ENCODE measurements around the gene OR56B1.
A peak's percentile ranks its signal among the peaks of the same experiment; 100 is the strongest.
"Not testable (repeated sequence)": the region's sequence is repeated elsewhere in the genome, so short reads cannot be mapped to it uniquely, and the experiment has no call there.

The OR56B1 gene

GRCh38 chr11:5736396-5736795 is at the start of gene OR56B1:
OR56B1 (plus strand) TSS chr11:5736448; CDS start chr11:5736517, 69 bp downstream.
- DNase-seq (ENCODE audit: low read depth in 2 of 2), result no peak

- DNase-seq (ENCODE audit: low read depth in 2 of 2), result no peak
These were observed 47.8 kb upstream of the OR56B1 start for GRCh38 chr11:5688482-5688881.

DNA sequence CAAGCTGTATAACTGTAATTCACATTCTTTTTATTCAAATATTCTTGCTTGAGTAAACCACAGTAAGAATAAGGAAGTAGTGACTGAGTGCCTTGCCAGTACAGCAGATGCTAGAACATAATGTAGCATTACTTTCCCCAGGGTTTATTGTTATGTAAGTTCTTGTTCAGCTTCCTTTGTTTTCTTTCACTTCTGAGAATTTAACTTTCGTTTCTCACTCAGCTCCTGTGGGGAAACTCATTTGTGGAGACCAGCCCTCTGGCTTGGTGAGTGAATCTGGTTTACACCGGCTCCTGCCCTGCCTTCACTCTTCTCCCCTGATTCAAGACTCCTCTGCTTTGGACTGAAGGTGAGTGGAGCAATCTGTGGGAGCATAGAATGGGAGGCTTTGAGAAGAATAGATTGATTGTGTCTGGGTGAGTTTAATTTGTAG is 46.7 kb upstream of the OR56B1 start, which contains the start of gene TRIM22:
Gene TRIM22 (plus strand): TSS at position 240 of the 433 bp plus-strand sequence. CDS start 6,443 bp downstream, outside the sequence.
- DNase-seq (ENCODE audit: low read depth in 2 of 2), result peak; percentile 21 to 25

GRCh38 chr11:5690216-5690615 is 46.0 kb upstream of the OR56B1 start:
- no peak for DNase-seq (ENCODE audit: low read depth in 2 of 2)

- no peak for DNase-seq (ENCODE audit: low read depth in 2 of 2)
These were observed 45.5 kb upstream of the OR56B1 start for GRCh38 chr11:5690736-5691135.

- not testable (repeated sequence) for DNase-seq (ENCODE audit: low read depth in 2 of 2)
These were observed 44.8 kb upstream of the OR56B1 start for GRCh38 chr11:5691238-5691963.

DNA sequence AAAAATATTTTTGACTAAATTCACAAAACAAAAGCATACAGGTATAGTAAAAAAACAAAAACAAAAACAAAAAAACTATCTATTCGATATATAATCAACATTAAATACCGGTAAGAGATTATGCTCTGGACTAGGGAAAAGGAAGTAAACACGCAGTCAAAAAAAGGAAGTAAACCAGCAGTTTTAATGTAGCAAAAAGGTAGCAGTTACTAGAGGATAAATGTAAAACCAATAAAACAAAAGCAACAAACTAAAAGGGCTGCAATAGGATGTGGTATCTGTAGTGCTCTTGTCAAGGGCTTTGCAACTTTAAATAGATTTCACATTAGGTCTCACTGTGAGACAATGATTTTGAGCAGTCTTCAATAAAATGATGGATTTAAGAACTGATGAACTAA is 44.3 kb upstream of the OR56B1 start:
- no peak for DNase-seq (ENCODE audit: low read depth in 2 of 2)

- DNase-seq (ENCODE audit: low read depth in 2 of 2), result no peak
These were observed 41.6 kb upstream of the OR56B1 start for GRCh38 chr11:5694642-5695041.

DNA sequence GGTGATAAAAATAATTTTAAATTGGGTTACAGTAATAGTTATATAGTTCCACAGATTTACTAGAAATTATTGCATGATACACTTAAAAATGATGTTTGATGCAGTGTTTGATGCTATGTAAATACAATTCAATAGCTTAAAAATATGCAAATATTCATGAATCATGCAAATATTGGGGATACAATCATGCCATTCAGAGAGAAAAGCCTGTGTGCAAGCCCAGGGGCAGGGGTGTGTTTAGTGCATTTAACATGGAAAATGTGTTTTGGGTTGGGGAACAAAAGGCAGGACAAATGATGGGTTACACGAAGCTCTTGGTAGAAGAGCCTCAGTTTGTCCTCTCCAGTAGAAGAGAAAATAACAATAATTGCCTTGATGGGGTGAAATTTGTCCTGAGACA is 40.7 kb upstream of the OR56B1 start:
- DNase-seq (ENCODE audit: low read depth in 2 of 2), result no peak

DNA sequence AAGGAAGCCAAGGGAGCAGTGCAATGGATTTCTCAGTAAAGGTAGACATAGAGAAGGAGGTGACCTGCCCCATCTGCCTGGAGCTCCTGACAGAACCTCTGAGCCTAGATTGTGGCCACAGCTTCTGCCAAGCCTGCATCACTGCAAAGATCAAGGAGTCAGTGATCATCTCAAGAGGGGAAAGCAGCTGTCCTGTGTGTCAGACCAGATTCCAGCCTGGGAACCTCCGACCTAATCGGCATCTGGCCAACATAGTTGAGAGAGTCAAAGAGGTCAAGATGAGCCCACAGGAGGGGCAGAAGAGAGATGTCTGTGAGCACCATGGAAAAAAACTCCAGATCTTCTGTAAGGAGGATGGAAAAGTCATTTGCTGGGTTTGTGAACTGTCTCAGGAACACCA is 40.0 kb upstream of the OR56B1 start:
- no peak for DNase-seq (ENCODE audit: low read depth in 2 of 2)

DNA sequence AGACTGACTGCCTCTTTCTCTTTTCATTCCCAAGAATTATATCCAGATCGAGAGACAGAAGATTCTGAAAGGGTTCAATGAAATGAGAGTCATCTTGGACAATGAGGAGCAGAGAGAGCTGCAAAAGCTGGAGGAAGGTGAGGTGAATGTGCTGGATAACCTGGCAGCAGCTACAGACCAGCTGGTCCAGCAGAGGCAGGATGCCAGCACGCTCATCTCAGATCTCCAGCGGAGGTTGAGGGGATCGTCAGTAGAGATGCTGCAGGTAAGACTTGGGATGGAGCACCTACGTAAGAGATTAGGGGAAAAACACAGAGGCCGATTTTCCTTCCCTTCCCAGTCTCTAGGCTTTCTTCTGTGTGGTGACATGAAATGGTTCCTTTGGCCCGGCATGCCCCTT is 38.0 kb upstream of the OR56B1 start:
- DNase-seq (ENCODE audit: low read depth in 2 of 2), result no peak

DNA sequence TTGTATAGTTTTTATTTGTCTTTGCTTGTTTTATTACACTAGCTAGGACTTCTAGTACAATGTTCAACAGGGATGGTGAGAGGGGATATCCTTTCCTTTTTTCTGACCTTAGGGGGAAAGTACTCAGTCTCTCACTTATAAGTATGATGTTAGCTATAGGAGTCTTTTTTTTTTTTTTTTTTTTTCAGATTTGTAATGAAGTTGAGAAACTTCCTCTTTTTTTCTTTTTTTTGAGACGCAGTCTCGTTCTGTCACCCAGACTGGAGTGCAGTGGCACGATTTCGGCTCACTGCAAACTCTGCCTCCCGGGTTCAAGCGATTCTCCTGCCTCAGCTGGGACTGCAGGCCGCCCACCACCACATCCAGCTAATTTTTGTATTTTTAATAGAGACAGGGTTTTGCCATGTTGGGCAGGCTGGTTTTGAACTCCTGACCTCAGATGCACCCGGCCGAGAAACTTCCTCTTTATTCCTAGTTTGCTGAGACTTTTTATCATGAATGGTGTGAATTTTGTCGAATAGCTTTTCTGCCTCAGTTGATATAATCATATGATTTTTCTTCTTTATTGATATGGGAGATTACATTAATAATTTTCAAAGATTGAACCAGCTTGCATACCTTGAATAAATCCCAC is 35.7 kb upstream of the OR56B1 start:
- no peak for DNase-seq (ENCODE audit: low read depth in 2 of 2)

GRCh38 chr11:5701055-5701577 is 35.1 kb upstream of the OR56B1 start:
- DNase-seq (ENCODE audit: low read depth in 2 of 2), result no peak

GRCh38 chr11:5703741-5704536 is 32.3 kb upstream of the OR56B1 start:
- DNase-seq (ENCODE audit: low read depth in 2 of 2), result no peak

DNA sequence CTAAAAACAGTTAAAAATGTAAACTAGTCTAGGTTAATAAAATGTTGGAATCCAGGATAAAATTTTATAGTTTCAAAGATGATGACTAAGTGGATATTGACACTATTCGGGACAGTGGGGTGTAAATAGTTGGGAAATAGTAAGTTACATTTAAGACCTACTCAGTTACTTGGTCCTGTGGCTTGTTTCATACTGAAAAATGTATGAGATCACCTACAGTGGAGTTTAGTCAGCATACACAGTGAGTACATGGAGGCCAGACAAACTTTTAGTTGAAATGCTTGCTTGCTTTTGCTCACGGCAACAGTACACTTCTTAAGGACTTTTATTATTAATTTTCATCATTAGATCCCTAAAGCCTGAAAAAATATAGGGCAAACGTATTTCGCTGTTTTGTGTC is 30.6 kb upstream of the OR56B1 start:
- no peak for DNase-seq (ENCODE audit: low read depth in 2 of 2)

GRCh38 chr11:5712507-5712906 is 23.7 kb upstream of the OR56B1 start:
- no peak for DNase-seq (ENCODE audit: low read depth in 2 of 2)

DNA sequence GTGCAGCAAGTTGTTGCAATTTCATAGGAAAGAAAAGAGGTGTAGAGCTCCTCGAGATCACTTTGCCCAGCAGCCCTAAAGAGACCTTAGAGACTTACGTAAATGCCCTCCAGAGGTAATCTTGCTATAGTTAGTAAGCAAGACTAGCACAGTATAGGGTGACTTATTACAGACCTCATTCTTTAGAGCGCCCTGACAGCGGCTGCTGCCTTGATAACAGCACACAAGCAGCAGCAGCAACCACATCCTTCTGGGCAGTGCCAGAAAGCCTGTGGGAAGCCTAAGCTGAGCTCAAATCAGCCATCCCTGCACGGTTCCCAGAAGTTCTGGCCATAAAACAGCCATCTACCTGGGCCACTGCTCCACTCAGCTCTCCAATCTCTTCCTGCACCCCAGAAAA is 22.6 kb upstream of the OR56B1 start:
- no peak for DNase-seq (ENCODE audit: low read depth in 2 of 2)

GRCh38 chr11:5716518-5716917 is 19.7 kb upstream of the OR56B1 start:
- not testable (repeated sequence) for DNase-seq (ENCODE audit: low read depth in 2 of 2)

- no peak for DNase-seq (ENCODE audit: low read depth in 2 of 2)
These were observed 16.3 kb upstream of the OR56B1 start for GRCh38 chr11:5719703-5720495.

- no peak for DNase-seq (ENCODE audit: low read depth in 2 of 2)
These were observed 13.6 kb upstream of the OR56B1 start for GRCh38 chr11:5722622-5723021.

DNA sequence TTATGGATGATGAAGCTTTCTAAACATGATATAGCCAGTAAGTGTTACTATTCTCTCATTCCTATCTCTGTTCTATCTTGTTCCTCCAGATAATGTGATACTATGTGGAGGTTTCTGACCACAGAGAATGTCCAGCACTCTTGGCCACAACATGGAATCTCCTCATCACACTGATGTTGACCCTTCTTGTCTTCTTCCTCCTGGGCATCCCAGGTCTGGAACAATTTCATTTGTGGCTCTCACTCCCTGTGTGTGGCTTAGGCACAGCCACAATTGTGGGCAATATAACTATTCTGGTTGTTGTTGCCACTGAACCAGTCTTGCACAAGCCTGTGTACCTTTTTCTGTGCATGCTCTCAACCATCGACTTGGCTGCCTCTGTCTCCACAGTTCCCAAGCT is 9.9 kb upstream of the OR56B1 start:
- no peak for DNase-seq (ENCODE audit: low read depth in 2 of 2)

Data from stimulated activated CD4-positive, alpha-beta T cell treated with anti-CD3 and anti-CD28 coated beads, Interleukin-12 subunit alpha, Interleukin-12 subunit beta, amount 100 ng/mL, for 24 hours (primary cell).